HK-2 (cell line): ENCODE measurements around the gene CEP43.

Experiments used
- DNase-seq: peaks from one replicate; pipeline ENCODE4 v3.0.0-alpha.2; 2018; ENCODE audit not compliant: unreplicated experiment

CEP43 gene

DNA sequence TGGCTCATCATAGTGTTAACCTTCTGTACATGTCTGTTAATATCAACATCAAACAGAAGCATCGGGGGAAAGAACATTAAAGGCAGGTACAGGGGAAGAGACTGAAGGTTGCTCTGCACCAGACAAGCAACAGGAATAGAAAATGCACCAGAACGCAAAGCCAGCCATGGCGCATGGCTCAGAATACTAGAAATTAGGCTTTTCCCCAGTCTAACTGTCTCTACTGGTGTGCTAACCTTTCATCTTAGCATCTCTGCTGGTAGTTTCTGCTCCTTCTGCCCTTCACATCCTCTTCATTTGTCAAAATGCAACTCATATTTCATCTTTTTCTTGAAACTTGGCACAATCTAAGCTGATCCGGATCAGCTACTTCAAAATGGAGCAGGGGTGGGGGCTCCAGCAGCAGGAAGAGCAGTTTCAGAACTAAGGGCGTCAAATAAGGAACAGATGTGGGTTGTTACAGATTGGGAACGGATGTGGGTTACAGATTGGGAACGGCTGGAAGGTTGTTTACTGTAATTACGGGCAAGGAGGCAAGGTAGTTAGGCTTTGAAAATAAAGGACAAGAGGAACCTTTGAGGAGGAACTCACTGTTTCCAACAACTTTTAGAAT is 29.7 kb upstream of the CEP43 start:
- no peak for DNase-seq

DNA sequence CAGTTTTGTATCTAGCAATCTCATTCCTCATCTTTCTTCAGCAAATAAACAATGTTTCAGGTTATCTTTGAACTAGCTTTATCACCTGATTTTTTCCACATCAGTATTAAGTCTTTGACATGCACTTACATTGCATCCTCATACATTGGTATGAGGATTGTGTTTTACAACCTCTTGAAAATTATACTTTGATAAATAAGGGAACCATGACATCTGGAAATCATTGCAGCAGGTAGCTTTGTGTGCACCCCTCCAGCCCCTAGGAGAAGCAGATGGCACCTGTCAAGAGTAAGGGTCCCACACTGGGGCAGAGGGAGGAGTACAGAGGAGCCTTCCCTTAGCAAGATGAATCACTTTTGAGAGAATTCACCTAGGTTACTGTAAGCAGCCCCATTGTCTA is 29.1 kb upstream of the CEP43 start:
- no peak for DNase-seq

- no peak for DNase-seq
Measured at GRCh38 chr6:166970776-166971175, 28.4 kb upstream of the CEP43 start.

DNA sequence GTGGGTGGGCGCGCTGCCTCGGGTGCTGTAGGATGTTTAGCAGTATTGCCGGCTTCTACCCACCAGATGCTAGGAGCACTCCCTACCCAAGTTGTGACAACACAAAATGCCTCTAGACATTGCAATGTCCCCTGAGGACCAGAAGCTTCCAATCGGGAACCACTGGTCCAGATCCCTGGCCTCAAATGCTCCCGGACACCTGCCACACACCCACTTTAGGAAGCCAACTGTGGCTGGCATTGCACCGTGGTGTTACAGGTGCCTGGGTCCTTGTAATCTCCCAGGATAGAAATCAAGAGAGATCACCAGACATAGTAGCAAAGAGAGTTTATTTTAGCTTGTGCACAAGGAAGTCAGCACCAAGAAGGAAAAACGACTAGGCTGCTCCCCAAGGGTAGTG is 27.9 kb upstream of the CEP43 start:
- DNase-seq, result no peak

- no peak for DNase-seq
Measured at GRCh38 chr6:166972101-166972500, 27.1 kb upstream of the CEP43 start.

GRCh38 chr6:166976636-166977035 is 22.6 kb upstream of the CEP43 start:
- DNase-seq, result no peak

GRCh38 chr6:166977621-166978525 is 21.3 kb upstream of the CEP43 start:
- no peak for DNase-seq

- DNase-seq, result no peak
Measured at GRCh38 chr6:166980738-166981137, 18.5 kb upstream of the CEP43 start.

GRCh38 chr6:166987448-166987847 is 11.7 kb upstream of the CEP43 start:
- DNase-seq, result no peak

- DNase-seq, result no peak
Measured at GRCh38 chr6:166987930-166988329, 11.3 kb upstream of the CEP43 start.

DNA sequence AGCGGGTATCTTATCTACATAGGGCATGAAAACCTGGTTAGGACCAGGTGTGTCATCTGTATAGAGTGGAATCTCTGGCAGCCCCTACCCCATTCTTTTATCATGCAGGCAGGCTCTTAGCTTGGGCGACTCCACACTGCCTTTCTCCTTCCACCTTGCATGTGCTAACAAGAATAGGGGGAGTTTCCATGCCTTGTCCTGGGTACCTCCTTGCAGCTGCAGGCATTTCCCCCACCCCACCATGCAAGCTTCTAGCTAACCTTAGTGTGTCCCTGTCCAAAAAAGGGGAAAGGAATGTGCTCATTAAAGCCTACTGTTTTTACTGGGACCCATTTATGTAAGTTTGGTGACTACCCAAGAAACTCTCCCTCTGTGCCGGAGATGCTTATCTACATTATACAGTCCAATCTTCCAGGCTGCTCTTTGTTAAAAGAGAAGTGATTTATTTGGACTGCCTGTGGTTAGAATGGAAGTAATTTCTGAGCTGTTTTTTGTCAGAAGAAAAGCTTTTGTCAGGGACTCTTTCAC is 10.5 kb upstream of the CEP43 start:
- no peak for DNase-seq

GRCh38 chr6:166989427-166990032 is 9.7 kb upstream of the CEP43 start:
- DNase-seq, result no peak

DNA sequence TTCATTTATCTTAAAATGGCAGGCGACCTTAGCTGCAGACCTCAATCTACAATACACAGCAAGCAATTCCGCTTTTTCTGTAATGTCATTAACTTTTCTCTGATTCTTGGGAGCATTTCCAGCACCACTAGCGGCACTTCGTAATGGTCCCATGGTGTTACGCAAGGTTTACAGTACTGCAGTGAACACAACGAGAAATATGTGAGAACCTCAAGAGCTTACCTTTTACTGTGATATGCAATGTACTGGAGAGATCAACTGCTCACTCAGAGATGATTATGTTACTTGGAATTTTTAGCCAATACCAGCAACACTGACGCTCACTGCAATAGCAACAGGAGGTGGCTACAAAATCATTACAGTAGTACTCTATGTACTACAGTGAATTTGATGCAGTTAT is 2.8 kb upstream of the CEP43 start:
- DNase-seq, result no peak

GRCh38 chr6:166997348-166997747 is 1.8 kb upstream of the CEP43 start:
- DNase-seq, result no peak

DNA sequence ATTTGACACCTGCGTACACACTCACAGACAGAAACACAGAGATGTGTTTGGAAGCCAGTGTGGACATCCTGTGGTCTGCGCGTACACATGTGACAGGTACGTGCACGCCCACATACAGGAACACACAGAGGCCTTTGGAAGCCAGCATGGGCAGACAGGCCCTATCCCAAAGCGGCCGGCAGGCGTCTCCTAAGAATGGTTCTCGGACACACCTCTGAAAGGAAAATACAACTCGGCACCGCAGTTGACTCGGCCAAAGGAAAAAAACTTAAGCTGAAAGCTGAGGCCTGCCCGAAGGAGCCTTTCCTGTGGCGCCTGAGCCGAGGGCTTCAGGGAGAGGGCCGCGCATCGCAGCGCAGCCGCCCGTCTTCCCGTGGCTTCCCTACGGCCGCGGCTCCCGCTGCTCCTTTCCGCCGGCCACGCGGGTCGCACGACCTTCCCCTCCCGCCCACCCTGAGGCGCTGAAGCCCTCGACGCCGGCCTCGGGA is 1.4 kb upstream of the CEP43 start:
- peak; percentile 76 for DNase-seq

DNA sequence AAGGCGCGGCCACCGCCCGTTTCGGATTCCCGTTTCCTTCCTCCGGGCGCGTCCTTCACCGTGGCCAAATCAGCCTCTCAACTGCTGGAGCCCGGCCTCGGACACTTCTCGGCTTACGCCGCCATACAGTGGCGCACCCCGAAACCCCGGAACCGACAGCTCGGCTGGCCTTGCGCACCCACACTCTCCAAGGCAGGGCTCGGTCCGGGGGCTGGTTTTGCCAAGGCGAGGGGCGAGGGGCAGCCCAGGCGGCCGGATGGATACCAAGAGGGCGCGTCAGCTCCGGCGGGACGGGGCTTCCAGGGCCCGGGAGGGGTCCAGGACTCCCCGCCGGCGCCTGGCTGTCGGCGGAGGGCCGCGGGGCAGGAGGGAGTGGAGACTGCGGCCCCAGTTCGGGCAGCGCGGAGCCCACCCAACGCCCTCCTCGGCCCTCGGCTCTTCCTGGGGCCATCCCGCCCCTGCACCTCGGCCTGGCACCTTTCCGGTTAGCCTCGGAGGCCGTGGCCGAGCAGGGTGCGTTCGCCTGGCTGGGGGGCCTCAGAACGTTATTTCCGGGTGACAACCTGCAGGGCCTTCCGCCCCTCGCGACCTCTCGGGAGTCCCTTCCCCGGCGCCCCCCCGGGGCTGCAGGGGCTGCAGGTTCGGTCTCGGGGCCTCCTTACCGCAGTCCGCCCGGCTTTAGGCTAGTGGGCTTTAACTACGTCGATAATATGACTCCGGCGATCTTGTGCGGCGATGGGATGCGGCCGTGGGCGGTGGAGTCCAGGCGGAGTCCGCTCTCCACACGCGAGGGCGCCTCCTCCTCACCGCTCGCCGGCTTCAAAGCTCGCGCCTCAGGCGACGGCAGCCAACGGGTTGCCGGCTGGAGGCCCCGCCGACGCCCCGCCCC is 697 bp upstream of the CEP43 start:
- DNase-seq, result peak; percentile 97

GRCh38 chr6:166999884-167000253 is 672 bp downstream of the CEP43 start:
- DNase-seq, result no peak

DNA sequence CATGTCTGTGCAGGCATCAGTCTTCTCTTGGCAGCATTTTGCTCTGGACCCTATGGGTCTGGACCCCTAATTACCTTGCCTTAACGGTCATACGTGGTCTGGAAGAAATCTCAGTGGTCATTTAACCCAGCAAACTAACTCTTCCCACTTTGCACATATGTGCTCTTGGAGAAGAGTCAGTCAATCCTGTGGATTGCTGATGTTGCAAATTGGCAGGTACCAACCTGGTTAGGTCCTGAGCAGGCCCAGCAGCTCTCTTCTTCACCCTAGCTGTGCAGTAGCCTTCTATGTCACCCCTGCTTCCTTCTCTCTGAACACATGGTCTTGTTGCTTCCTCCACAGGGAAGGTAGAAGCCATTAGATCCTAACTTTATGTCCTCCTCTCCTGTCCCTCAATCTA is 1.6 kb downstream of the CEP43 start:
- DNase-seq, result no peak

GRCh38 chr6:167005350-167006159 is 6.4 kb downstream of the CEP43 start:
- no peak for DNase-seq

GRCh38 chr6:167007985-167008384 is 8.8 kb downstream of the CEP43 start:
- no peak for DNase-seq

GRCh38 chr6:167013067-167013466 is 13.9 kb downstream of the CEP43 start:
- no peak for DNase-seq
